Measurements from ENCODE around the gene CLCN6. TPM values are rescaled to one million over a fixed set of nuclear protein-coding genes. Genes with fewer than 3 reads are reported as not detected.

CLCN6 gene
- total and polyA plus RNA-seq, 2 of the 13 experiments (the other 11 are each of a cell fraction or from before 2014, with no cell fraction given) = 14.9 to 19.3 TPM

DNA sequence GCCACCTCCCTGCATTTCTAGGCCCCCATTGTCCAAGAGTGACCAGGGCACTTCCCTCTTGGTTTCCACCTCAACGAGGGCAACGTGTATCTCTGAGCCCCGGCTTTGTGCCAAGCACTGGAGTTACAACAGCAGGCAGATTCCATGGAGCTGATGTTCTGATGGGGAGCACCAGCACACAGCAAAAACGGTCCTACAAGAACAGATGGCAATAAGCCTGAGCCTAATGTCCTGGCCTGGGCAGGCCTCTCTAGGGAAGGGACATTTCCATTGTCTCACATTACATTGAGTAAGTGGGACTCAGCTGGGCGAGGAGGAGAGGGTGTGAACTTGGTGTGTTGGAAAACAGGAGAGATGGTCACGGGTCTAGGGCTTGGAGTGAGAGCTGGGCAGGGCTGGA is 79.9 kb downstream of the CLCN6 start:
- POLR2A ChIA-PET = no interaction called here

More for the DNA sequence above, 79.9 kb downstream of the CLCN6 start:
- H2AFZ ChIP-seq (ENCODE audit: low read length) = no peak overlapping the region
- peaks cover 0 to 5% of the 10 kb centered on the region in 2 experiments; a peak in 1 of 5 replicates for H3K27me3 ChIP-seq (ENCODE audit: control insufficient read depth in 1 of 2, insufficient read depth in 2 of 2, low read length in 2 of 2)
- peaks cover 68% of the 10 kb centered on the region for H3K4me1 ChIP-seq (ENCODE audit: insufficient read depth, low read length)
- no peaks in the 10 kb centered on the region for H3K9me3 ChIP-seq (ENCODE audit: low read length)
- FAIRE-seq (no peak), DNase-seq (ENCODE audit: low spot score) (no peak), ATAC-seq (no peak)
- in situ Hi-C loops (cut with HindIII; ENCODE audit: extremely low pct_ligation_motif_present, low pct_unique_long_range_greater_than_20kb) (no loop called here), intact Hi-C loops (cut with micrococcal nuclease; ENCODE audit: unreplicated experiment) (no loop called here)
- CTCF ChIA-PET (ENCODE audit: low intra/inter-chr PET ratio, low total read pairs) = no interaction called here
- no peak overlapping the region for H3K9ac ChIP-seq (ENCODE audit: insufficient read depth, low read depth, low read length)
- H3K27ac ChIP-seq (ENCODE audit: extremely low read length, insufficient read depth, low read length) = no peak overlapping the region
- no peaks in the 10 kb centered on the region for H3K36me3 ChIP-seq (replicated peaks in 1 of 2; ENCODE audit: control insufficient read depth in 1 of 2, insufficient read depth in 2 of 2, low read length in 2 of 2)
- no peaks in the 10 kb centered on the region for H4K20me1 ChIP-seq (ENCODE audit: insufficient read depth, low read length)
- H3K79me2 ChIP-seq (ENCODE audit: insufficient read depth, low read length) = no peaks in the 10 kb centered on the region
- no TSS peak for BruUV-seq (replicated peaks)
- WGBS (ENCODE audit: low lambda C conversion rate) = 17% methylated on average over 6 of the region's 6 CpGs
- TF ChIP-seq RFXAP (CRISPR knock-in tag; IDR thresholded peaks at IDR 0.05; ENCODE audit: borderline replicate concordance) (no peak), NRL (CRISPR knock-in tag; IDR thresholded peaks at IDR 0.05; ENCODE audit: borderline replicate concordance) (0 out of 2 replicates have a peak, but pooled peaks have one; percentile 7)
- TF ChIP-seq, protein P1, sequence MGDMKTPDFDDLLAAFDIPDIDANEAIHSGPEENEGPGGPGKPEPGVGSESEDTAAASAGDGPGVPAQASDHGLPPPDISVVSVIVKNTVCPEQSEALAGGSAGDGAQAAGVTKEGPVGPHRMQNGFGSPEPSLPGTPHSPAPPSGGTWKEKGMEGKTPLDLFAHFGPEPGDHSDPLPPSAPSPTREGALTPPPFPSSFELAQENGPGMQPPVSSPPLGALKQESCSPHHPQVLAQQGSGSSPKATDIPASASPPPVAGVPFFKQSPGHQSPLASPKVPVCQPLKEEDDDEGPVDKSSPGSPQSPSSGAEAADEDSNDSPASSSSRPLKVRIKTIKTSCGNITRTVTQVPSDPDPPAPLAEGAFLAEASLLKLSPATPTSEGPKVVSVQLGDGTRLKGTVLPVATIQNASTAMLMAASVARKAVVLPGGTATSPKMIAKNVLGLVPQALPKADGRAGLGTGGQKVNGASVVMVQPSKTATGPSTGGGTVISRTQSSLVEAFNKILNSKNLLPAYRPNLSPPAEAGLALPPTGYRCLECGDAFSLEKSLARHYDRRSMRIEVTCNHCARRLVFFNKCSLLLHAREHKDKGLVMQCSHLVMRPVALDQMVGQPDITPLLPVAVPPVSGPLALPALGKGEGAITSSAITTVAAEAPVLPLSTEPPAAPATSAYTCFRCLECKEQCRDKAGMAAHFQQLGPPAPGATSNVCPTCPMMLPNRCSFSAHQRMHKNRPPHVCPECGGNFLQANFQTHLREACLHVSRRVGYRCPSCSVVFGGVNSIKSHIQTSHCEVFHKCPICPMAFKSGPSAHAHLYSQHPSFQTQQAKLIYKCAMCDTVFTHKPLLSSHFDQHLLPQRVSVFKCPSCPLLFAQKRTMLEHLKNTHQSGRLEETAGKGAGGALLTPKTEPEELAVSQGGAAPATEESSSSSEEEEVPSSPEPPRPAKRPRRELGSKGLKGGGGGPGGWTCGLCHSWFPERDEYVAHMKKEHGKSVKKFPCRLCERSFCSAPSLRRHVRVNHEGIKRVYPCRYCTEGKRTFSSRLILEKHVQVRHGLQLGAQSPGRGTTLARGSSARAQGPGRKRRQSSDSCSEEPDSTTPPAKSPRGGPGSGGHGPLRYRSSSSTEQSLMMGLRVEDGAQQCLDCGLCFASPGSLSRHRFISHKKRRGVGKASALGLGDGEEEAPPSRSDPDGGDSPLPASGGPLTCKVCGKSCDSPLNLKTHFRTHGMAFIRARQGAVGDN (CRISPR knock-in tag; IDR thresholded peaks at IDR 0.05) = 0 out of 2 replicates have a peak, but pooled peaks have one; percentile 22
- H3K4me2 ChIP-seq (ENCODE audit: low read depth, low read length) = no peak overlapping the region; the same call in 1 of the 2 replicates
- no peak overlapping the region for H3K4me3 ChIP-seq (replicated peaks in 1 of 3; ENCODE audit: insufficient read depth in 1 of 3, low read depth in 2 of 3, low read length in 3 of 3)

All from HepG2 (cell line).